ENCODE measurements around the gene GLIS1. TPM values are rescaled to one million over a fixed set of nuclear protein-coding genes. Genes with fewer than 3 reads are reported as not detected.

Gene GLIS1
- total RNA-seq, 4 donors from 2014 or later = not detected

- Histone ChIP-seq H3K4me3 (no peak overlapping the region), H3K27me3 (no peaks in the 10 kb centered on the region), H3K9me3 (no peaks in the 10 kb centered on the region), H3K27ac (no peak overlapping the region), H3K36me3 (no peaks in the 10 kb centered on the region), H3K4me1 (no peaks in the 10 kb centered on the region)
- DNase-seq (no peak), ATAC-seq (no peak)
- TF ChIP-seq, protein P1, sequence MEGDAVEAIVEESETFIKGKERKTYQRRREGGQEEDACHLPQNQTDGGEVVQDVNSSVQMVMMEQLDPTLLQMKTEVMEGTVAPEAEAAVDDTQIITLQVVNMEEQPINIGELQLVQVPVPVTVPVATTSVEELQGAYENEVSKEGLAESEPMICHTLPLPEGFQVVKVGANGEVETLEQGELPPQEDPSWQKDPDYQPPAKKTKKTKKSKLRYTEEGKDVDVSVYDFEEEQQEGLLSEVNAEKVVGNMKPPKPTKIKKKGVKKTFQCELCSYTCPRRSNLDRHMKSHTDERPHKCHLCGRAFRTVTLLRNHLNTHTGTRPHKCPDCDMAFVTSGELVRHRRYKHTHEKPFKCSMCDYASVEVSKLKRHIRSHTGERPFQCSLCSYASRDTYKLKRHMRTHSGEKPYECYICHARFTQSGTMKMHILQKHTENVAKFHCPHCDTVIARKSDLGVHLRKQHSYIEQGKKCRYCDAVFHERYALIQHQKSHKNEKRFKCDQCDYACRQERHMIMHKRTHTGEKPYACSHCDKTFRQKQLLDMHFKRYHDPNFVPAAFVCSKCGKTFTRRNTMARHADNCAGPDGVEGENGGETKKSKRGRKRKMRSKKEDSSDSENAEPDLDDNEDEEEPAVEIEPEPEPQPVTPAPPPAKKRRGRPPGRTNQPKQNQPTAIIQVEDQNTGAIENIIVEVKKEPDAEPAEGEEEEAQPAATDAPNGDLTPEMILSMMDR (IDR thresholded peaks at IDR 0.05 in 4 of 5, conservative IDR thresholded peaks at IDR 0.05 in 1 of 5) = no peak
- TF ChIP-seq POLR2A (IDR thresholded peaks at IDR 0.05) = no peak
- intact Hi-C loops (cut with DNase I; ENCODE audit: low total_unique reads) (no loop called here), in situ Hi-C loops (cut with MboI; ENCODE audit: low sequenced_read_pairs in 4 of 4) (no loop called here)
These were observed 132.8 kb downstream of the GLIS1 start for GRCh38 chr1:53606197-53606596.

DNA sequence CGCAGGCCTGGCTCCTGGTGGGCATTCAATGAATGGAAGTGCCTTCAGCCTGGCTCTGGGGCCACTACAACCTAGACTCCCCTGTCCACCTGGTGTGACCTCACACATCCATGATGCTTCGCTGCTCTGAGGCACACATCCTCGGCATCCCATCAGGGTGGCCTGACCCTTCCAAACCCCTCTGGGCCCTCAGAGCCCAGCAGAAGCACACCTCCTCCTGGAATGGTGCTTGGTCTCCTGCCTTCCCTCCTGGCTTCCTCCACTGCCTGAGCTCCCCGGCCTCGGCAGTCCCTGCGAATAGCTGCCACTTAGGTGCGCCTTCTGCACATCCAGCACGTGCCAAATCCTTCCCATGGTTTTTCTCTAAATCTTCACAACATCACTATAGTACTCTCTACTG is 133.8 kb downstream of the GLIS1 start:
- H3K27ac ChIP-seq = no peak overlapping the region
- H3K4me3 ChIP-seq = no peak overlapping the region
- intact Hi-C loops (cut with DNase I; ENCODE audit: low total_unique reads) (no loop called here), in situ Hi-C loops (cut with MboI; ENCODE audit: low sequenced_read_pairs in 4 of 4) (no loop called here)
- TF ChIP-seq, protein P1 (IDR thresholded peaks at IDR 0.05 in 4 of 5, conservative IDR thresholded peaks at IDR 0.05 in 1 of 5) = no peak
- TF ChIP-seq POLR2A (IDR thresholded peaks at IDR 0.05) = no peak
- H3K27me3 ChIP-seq = no peaks in the 10 kb centered on the region
- ATAC-seq = no peak
- no peaks in the 10 kb centered on the region for H3K9me3 ChIP-seq
- no peak for DNase-seq
- no peaks in the 10 kb centered on the region for H3K4me1 ChIP-seq
- no peaks in the 10 kb centered on the region for H3K36me3 ChIP-seq

DNA sequence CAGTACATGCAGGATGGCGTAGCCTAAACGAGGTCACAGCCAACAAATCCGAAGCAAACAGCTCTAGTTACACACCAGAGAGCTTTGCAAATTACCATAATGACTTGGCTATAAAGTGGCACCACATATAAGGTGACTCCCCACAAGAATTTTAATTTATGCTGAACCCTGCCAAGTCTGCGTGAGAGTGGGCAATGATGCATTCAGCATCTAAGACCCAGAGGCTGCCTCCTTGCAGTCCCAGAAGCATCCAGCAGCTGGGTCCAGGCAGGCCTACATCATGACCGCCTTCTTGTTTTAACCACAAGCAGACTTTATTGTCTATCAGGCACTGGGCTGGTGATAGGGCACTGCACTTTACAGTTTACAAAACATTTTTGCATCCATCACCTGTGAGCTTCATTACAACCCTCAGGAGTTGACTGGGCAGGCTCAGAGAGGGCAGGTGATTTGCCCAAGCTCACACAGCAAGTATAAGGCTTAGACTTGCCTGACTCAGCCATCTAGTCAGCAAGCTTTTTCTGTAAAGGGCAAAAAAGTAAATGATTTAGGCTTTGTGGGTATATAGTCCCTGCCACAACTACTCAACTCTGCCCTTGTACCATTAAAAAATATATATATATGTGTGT is 134.6 kb downstream of the GLIS1 start:
- H3K27me3 ChIP-seq = no peaks in the 10 kb centered on the region
- intact Hi-C loops (cut with DNase I; ENCODE audit: low total_unique reads) = no loop called here

GRCh38 chr1:53603431-53603830 is 135.5 kb downstream of the GLIS1 start:
- ATAC-seq (no peak), DNase-seq (no peak)
- in situ Hi-C loops (cut with MboI; ENCODE audit: low sequenced_read_pairs in 4 of 4) = no loop called here
- Histone ChIP-seq H3K9me3 (no peaks in the 10 kb centered on the region), H3K27me3 (no peaks in the 10 kb centered on the region), H3K27ac (no peak overlapping the region), H3K36me3 (no peaks in the 10 kb centered on the region), H3K4me1 (no peaks in the 10 kb centered on the region), H3K4me3 (no peak overlapping the region)
- TF ChIP-seq, protein P1 (IDR thresholded peaks at IDR 0.05 in 4 of 5, conservative IDR thresholded peaks at IDR 0.05 in 1 of 5) = no peak
- TF ChIP-seq POLR2A (IDR thresholded peaks at IDR 0.05) = no peak
- intact Hi-C loops (cut with DNase I; ENCODE audit: low total_unique reads) = no loop called here

More for the DNA sequence above, 134.6 kb downstream of the GLIS1 start:
- no peak for ATAC-seq
- in situ Hi-C loops (cut with MboI; ENCODE audit: low sequenced_read_pairs in 4 of 4) = no loop called here
- Histone ChIP-seq H3K4me3 (no peak overlapping the region), H3K9me3 (no peaks in the 10 kb centered on the region), H3K36me3 (no peaks in the 10 kb centered on the region), H3K4me1 (no peaks in the 10 kb centered on the region), H3K27ac (no peak overlapping the region)
- DNase-seq = no peak
- TF ChIP-seq, protein P1 (IDR thresholded peaks at IDR 0.05 in 4 of 5, conservative IDR thresholded peaks at IDR 0.05 in 1 of 5) = no peak
- no peak for TF ChIP-seq POLR2A (IDR thresholded peaks at IDR 0.05)
